H1 (cell line): ENCODE results near the gene RTKN2. TPM values are rescaled to one million over a fixed set of nuclear protein-coding genes. Genes with fewer than 3 reads are reported as not detected.

Source experiments
- ATF3 ChIP-seq: IDR thresholded peaks from 2 replicates; pipeline ENCODE4 v1.6.1; 2011; ENCODE audit warnings: low read depth, mild to moderate bottlenecking, low read length; ENCODE audit not compliant: insufficient read depth
- BACH1 ChIP-seq: IDR thresholded peaks from 2 replicates; pipeline ENCODE4 v1.6.1; 2012; ENCODE audit warnings: low read length, improper control_type of control experiment
- CHD2 ChIP-seq: IDR thresholded peaks from 2 replicates; pipeline ENCODE4 v1.6.1; 2012; ENCODE audit warnings: low read length, improper control_type of control experiment
- CHD7 ChIP-seq: fragments of 300-600 bp; sonication (generic); IDR thresholded peaks from 2 replicates; pipeline ENCODE4 v1.7.1; 2012; ENCODE audit warnings: low read length, moderate library complexity, mild to moderate bottlenecking, inconsistent platforms; ENCODE audit not compliant: insufficient replicate concordance
- POLR2AphosphoS5 ChIP-seq: IDR thresholded peaks from 2 replicates; pipeline ENCODE4 v1.6.1; 2011; ENCODE audit warnings: low read depth, low read length
- polyA plus RNA-seq, 7 experiments: library from polyadenylated mRNA; depleted of rRNA in 3 of 7; stranded (reverse) in 5 of 7; unstranded in 2 of 7; fragments of >200 nt in 5 of 7; fragments of 200-250 nt in 2 of 7; gene quantifications; 1 replicate in 5 of 7; 2 replicates in 1 of 7; 4 replicates in 1 of 7; pipeline versions ENCODE4 v1.2.1 to v1.2.3, GENCODE V29; 2011 to 2013; ENCODE audit warnings: missing spikeins in 2 of 7, mixed read lengths in 2 of 7
- total RNA-seq: library from RNA; stranded (reverse); fragmentation: NEBNext Ultra II Directional; extraction: Animal tissue kit (Norgen Biotek cat#: 25700); gene quantifications from 2 replicates; pipeline ENCODE4 v1.2.1, GENCODE V29; 2021

Gene RTKN2
- total and polyA plus RNA-seq, 2 of the 8 experiments (the other 6 are each of a cell fraction or from before 2014, with no cell fraction given), result 5.1 to 24.6 TPM

- TF ChIP-seq CHD7 (no peak), POLR2AphosphoS5 (no peak), ATF3 (no peak), CHD2 (no peak), BACH1 (no peak)
These were observed 105.6 kb downstream of the RTKN2 start (continued) for GRCh38 chr10:62163024-62163423.
